ENCODE results near the gene CDKN1C.

Gene CDKN1C

GRCh38 chr11:2928605-2929530, 43.3 kb upstream of the CDKN1C start, which contains the start of gene PHLDA2:
TSS of gene PHLDA2 (minus strand) at chr11:2929420. CDS start at chr11:2929364, 56 bp downstream.
- peak; percentile 59 to 70 for DNase-seq (ENCODE audit: low read depth in 1 of 2, low spot score in 1 of 2)
- no peak for TF ChIP-seq JUND (IDR thresholded peaks at IDR 0.05; ENCODE audit: low read depth)
- in situ Hi-C loops (cut with HindIII; ENCODE audit: low pct_unique_long_range_greater_than_20kb, low sequenced_read_pairs) = no loop called here

- TF ChIP-seq JUND (IDR thresholded peaks at IDR 0.05; ENCODE audit: low read depth) = no peak
- in situ Hi-C loops (cut with HindIII; ENCODE audit: low pct_unique_long_range_greater_than_20kb, low sequenced_read_pairs) = no loop called here
- peak; percentile 50 to 56 for DNase-seq (ENCODE audit: low read depth in 1 of 2, low spot score in 1 of 2)
Observed at GRCh38 chr11:2927851-2928604, 42.5 kb upstream of the CDKN1C start.

GRCh38 chr11:2927121-2927800, 41.7 kb upstream of the CDKN1C start:
- in situ Hi-C loops (cut with HindIII; ENCODE audit: low pct_unique_long_range_greater_than_20kb, low sequenced_read_pairs) = no loop called here
- no peak for DNase-seq (ENCODE audit: low read depth in 1 of 2, low spot score in 1 of 2)
- TF ChIP-seq JUND (IDR thresholded peaks at IDR 0.05; ENCODE audit: low read depth) = no peak

GRCh38 chr11:2926611-2927051, 41.1 kb upstream of the CDKN1C start:
- no peak for TF ChIP-seq JUND (IDR thresholded peaks at IDR 0.05; ENCODE audit: low read depth)
- in situ Hi-C loops (cut with HindIII; ENCODE audit: low pct_unique_long_range_greater_than_20kb, low sequenced_read_pairs) = no loop called here
- DNase-seq (ENCODE audit: low read depth in 1 of 2, low spot score in 1 of 2) = no peak

- in situ Hi-C loops (cut with HindIII; ENCODE audit: low pct_unique_long_range_greater_than_20kb, low sequenced_read_pairs) = no loop called here
- TF ChIP-seq JUND (IDR thresholded peaks at IDR 0.05; ENCODE audit: low read depth) = no peak
- no peak for DNase-seq (ENCODE audit: low read depth in 1 of 2, low spot score in 1 of 2)
Observed at GRCh38 chr11:2924821-2925675, 39.5 kb upstream of the CDKN1C start.

- in situ Hi-C loops (cut with HindIII; ENCODE audit: low pct_unique_long_range_greater_than_20kb, low sequenced_read_pairs) = no loop called here
- no peak for TF ChIP-seq JUND (IDR thresholded peaks at IDR 0.05; ENCODE audit: low read depth)
- peak; percentile 85 for DNase-seq (ENCODE audit: low read depth in 1 of 2, low spot score in 1 of 2)
Observed at GRCh38 chr11:2924381-2924780, 38.8 kb upstream of the CDKN1C start.

GRCh38 chr11:2923446-2924375, 38.1 kb upstream of the CDKN1C start:
- no peak for TF ChIP-seq JUND (IDR thresholded peaks at IDR 0.05; ENCODE audit: low read depth)
- in situ Hi-C loops (cut with HindIII; ENCODE audit: low pct_unique_long_range_greater_than_20kb, low sequenced_read_pairs) = no loop called here
- no peak for DNase-seq (ENCODE audit: low read depth in 1 of 2, low spot score in 1 of 2)

- in situ Hi-C loops (cut with HindIII; ENCODE audit: low pct_unique_long_range_greater_than_20kb, low sequenced_read_pairs) = no loop called here
- DNase-seq (ENCODE audit: low read depth in 1 of 2, low spot score in 1 of 2) = no peak
- TF ChIP-seq JUND (IDR thresholded peaks at IDR 0.05; ENCODE audit: low read depth) = no peak
Observed at GRCh38 chr11:2922655-2923054, 37.1 kb upstream of the CDKN1C start.

GRCh38 chr11:2921742-2922493, 36.3 kb upstream of the CDKN1C start:
- in situ Hi-C loops (cut with HindIII; ENCODE audit: low pct_unique_long_range_greater_than_20kb, low sequenced_read_pairs) = no loop called here
- no peak for TF ChIP-seq JUND (IDR thresholded peaks at IDR 0.05; ENCODE audit: low read depth)
- no peak for DNase-seq (ENCODE audit: low read depth in 1 of 2, low spot score in 1 of 2)

GRCh38 chr11:2921261-2921660, 35.7 kb upstream of the CDKN1C start:
- in situ Hi-C loops (cut with HindIII; ENCODE audit: low pct_unique_long_range_greater_than_20kb, low sequenced_read_pairs) = no loop called here
- no peak for DNase-seq (ENCODE audit: low read depth in 1 of 2, low spot score in 1 of 2)
- no peak for TF ChIP-seq JUND (IDR thresholded peaks at IDR 0.05; ENCODE audit: low read depth)
